ENCODE results near the gene SCN7A. TPM values are rescaled to one million over a fixed set of nuclear protein-coding genes. Genes with fewer than 3 reads are reported as not detected.

Gene SCN7A
- total RNA-seq, 1 experiment from 2014 or later, result not detected

DNA sequence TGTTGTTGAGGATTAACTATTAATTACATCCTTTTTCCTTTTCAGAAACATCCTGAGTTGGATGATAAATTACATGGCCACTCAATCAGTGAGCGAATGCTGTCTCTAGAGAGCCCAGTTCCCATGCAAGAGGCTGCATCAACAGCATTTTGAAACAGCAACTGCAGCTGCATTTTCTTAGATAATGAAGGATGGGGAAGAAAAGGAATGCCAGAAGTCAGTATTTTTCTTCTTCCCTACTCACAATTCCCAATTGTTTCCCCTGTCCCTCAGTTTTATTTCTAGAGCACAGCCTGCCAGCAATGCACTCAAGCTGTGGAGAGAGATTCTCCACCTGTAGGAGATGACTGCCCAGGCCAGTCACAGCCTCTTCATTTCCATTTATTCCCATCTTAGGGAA lies 6.9 kb downstream of the SCN7A start:
- POLR2A ChIA-PET (ENCODE audit: low non-redundant PET), result no interaction called here
- Histone ChIP-seq H3K4me3 (ENCODE audit: low read depth, low read length, poor library complexity, severe bottlenecking) (no peak overlapping the region), H3K9me3 (ENCODE audit: low read depth, low read length, poor library complexity, severe bottlenecking) (no peaks in the 10 kb centered on the region), H3K4me1 (ENCODE audit: insufficient read depth, low read length, poor library complexity, severe bottlenecking) (no peaks in the 10 kb centered on the region), H3K36me3 (ENCODE audit: insufficient read depth, low read length, poor library complexity, severe bottlenecking) (no peaks in the 10 kb centered on the region), H3K27ac (ENCODE audit: low read depth, low read length, poor library complexity, severe bottlenecking) (no peak overlapping the region), H3K27me3 (replicated peaks; ENCODE audit: insufficient read depth, low read depth, low read length, poor library complexity) (no peaks in the 10 kb centered on the region)
- no TSS peak for BruUV-seq (replicated peaks)
- TF ChIP-seq, protein P1, sequence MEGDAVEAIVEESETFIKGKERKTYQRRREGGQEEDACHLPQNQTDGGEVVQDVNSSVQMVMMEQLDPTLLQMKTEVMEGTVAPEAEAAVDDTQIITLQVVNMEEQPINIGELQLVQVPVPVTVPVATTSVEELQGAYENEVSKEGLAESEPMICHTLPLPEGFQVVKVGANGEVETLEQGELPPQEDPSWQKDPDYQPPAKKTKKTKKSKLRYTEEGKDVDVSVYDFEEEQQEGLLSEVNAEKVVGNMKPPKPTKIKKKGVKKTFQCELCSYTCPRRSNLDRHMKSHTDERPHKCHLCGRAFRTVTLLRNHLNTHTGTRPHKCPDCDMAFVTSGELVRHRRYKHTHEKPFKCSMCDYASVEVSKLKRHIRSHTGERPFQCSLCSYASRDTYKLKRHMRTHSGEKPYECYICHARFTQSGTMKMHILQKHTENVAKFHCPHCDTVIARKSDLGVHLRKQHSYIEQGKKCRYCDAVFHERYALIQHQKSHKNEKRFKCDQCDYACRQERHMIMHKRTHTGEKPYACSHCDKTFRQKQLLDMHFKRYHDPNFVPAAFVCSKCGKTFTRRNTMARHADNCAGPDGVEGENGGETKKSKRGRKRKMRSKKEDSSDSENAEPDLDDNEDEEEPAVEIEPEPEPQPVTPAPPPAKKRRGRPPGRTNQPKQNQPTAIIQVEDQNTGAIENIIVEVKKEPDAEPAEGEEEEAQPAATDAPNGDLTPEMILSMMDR (conservative IDR thresholded peaks at IDR 0.05; ENCODE audit: low read depth, low read length), result no peak
- TF ChIP-seq EZH2 (IDR thresholded peaks at IDR 0.05; ENCODE audit: borderline replicate concordance, low read depth, low read length, poor library complexity, severe bottlenecking), result no peak
- DNase-seq (ENCODE audit: low spot score), result peak; percentile 11
- CTCF ChIA-PET, result no interaction called here
- intact Hi-C loops (cut with micrococcal nuclease; ENCODE audit: unreplicated experiment), result no loop called here

DNA sequence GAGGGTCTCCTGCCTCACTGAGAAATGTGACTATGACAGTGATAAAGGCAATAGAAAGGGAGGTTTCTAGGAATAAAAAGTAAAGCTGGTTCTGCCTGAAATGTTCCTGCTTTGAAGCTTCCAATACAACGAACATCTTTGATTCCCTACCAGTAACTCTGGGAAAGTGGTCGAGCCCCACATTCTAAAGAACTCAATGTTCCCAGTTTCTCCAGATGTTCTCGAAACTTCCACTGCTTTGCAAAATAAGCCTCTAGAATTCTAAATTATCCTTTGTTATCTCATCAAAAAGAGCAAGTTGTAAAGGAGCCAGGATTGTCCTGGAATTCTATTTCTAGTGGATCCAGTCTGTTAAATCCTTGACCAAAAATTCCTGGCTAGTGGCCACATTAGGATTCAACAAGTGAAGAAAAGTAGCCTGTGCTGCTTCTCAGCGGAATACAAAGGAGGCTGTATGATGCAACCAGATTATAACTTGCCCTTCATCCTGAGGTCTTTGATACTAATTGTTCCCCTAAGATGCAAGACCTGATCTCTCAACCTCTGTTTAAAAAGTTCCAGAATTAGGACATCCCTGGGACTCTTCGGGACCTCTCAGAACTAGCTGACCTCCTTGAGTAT lies 8.4 kb downstream of the SCN7A start:
- DNase-seq (ENCODE audit: low spot score), result no peak
- Histone ChIP-seq H3K4me1 (ENCODE audit: insufficient read depth, low read length, poor library complexity, severe bottlenecking) (no peaks in the 10 kb centered on the region), H3K27ac (ENCODE audit: low read depth, low read length, poor library complexity, severe bottlenecking) (no peak overlapping the region), H3K36me3 (ENCODE audit: insufficient read depth, low read length, poor library complexity, severe bottlenecking) (no peaks in the 10 kb centered on the region), H3K9me3 (ENCODE audit: low read depth, low read length, poor library complexity, severe bottlenecking) (no peaks in the 10 kb centered on the region), H3K4me3 (ENCODE audit: low read depth, low read length, poor library complexity, severe bottlenecking) (no peak overlapping the region), H3K27me3 (replicated peaks; ENCODE audit: insufficient read depth, low read depth, low read length, poor library complexity) (no peaks in the 10 kb centered on the region)
- TF ChIP-seq, protein P1 (conservative IDR thresholded peaks at IDR 0.05; ENCODE audit: low read depth, low read length), result no peak
- no peak for TF ChIP-seq EZH2 (IDR thresholded peaks at IDR 0.05; ENCODE audit: borderline replicate concordance, low read depth, low read length, poor library complexity, severe bottlenecking)
- CTCF ChIA-PET, result no interaction called here
- intact Hi-C loops (cut with micrococcal nuclease; ENCODE audit: unreplicated experiment), result no loop called here
- POLR2A ChIA-PET (ENCODE audit: low non-redundant PET), result no interaction called here
- no TSS peak for BruUV-seq (replicated peaks)

DNA sequence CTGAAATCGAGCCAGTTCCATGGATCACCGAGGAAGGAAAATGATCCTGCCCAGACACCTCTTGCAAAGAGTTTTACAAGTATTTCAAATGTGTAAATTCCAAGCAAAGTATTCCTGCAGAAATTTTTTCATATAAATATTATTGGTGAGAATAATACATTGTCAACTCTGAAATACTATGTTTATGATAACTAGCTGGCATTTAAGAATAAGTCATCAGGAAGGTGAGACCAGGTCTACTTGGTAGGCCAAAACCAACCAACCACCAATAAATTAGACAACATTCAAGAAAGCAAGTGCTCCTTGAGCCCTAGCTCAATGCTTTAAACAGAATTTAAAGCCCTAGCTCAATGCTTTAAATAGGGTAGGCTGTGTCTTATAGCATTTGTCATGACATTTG lies 21.7 kb downstream of the SCN7A start:
- Histone ChIP-seq H3K4me3 (ENCODE audit: low read depth, low read length, poor library complexity, severe bottlenecking) (no peak overlapping the region), H3K27me3 (replicated peaks; ENCODE audit: insufficient read depth, low read depth, low read length, poor library complexity) (no peaks in the 10 kb centered on the region), H3K9me3 (ENCODE audit: low read depth, low read length, poor library complexity, severe bottlenecking) (no peaks in the 10 kb centered on the region), H3K4me1 (ENCODE audit: insufficient read depth, low read length, poor library complexity, severe bottlenecking) (no peaks in the 10 kb centered on the region), H3K36me3 (ENCODE audit: insufficient read depth, low read length, poor library complexity, severe bottlenecking) (no peaks in the 10 kb centered on the region), H3K27ac (ENCODE audit: low read depth, low read length, poor library complexity, severe bottlenecking) (no peak overlapping the region)
- BruUV-seq (replicated peaks), result no TSS peak
- TF ChIP-seq, protein P1 (conservative IDR thresholded peaks at IDR 0.05; ENCODE audit: low read depth, low read length), result no peak
- no peak for TF ChIP-seq EZH2 (IDR thresholded peaks at IDR 0.05; ENCODE audit: borderline replicate concordance, low read depth, low read length, poor library complexity, severe bottlenecking)
- DNase-seq (ENCODE audit: low spot score), result no peak
- CTCF ChIA-PET, result no interaction called here
- intact Hi-C loops (cut with micrococcal nuclease; ENCODE audit: unreplicated experiment), result no loop called here
- POLR2A ChIA-PET (ENCODE audit: low non-redundant PET), result no interaction called here
